Endothelial cell of umbilical vein (primary cell): ENCODE measurements around the gene DCC. TPM values are rescaled to one million over a fixed set of nuclear protein-coding genes. Genes with fewer than 3 reads are reported as not detected.

Experiments
- BruUV-seq: library from RNA; stranded (reverse); fragments of 400-500 nt; replicated peaks from 2 replicates; lab custom pipeline; 2021; lab: Mats Ljungman, UMichigan
- CTCF ChIA-PET: fragments of 300-600, 350-600 bp; sonication (Branson Sonifier 250); formaldehyde crosslinking; loops from one replicate; lab custom pipeline; 2021; ENCODE audit warnings: antibody characterized with exemption, inconsistent platforms; lab: Charles Lee
- POLR2A ChIA-PET: fragments of 300-600, 350-600 bp; sonication (Branson Sonifier 250); formaldehyde crosslinking; loops from one replicate; lab custom pipeline; 2021; ENCODE audit warnings: antibody characterized with exemption, inconsistent platforms; lab: Charles Lee
- DNase-seq: peaks from one replicate; pipeline ENCODE4 v3.0.0-alpha.2; 2011; ENCODE audit warnings: low read depth, low spot score
- FAIRE-seq: peaks from 2 replicates; lab custom pipeline; 2011; peaks lifted over from hg19 to GRCh38; lab: Jason Lieb, UNC
- H2AFZ ChIP-seq: 2 replicates; pipeline ENCODE4 v1.6.0; 2012; ENCODE audit warnings: low read depth, low read length, control low read depth, inconsistent platforms
- H3K27ac ChIP-seq: 2 replicates; pipeline ENCODE4 v1.5.1; 2011; ENCODE audit warnings: low read depth, mild to moderate bottlenecking, control low read depth, low read length, moderate library complexity; ENCODE audit not compliant: insufficient read depth
- H3K27me3 ChIP-seq, 2 experiments: 2 replicates each; pipeline versions ENCODE4 v1.6.0 to v1.6.1; 2011; ENCODE audit warnings: low read length in 2 of 2, mixed read lengths in 1 of 2; ENCODE audit not compliant: control insufficient read depth in 2 of 2, insufficient read depth in 2 of 2
- H3K36me3 ChIP-seq, 2 experiments: 2 replicates in 1 of 2; 3 replicates in 1 of 2; pipeline ENCODE4 v1.5.1; 2011; ENCODE audit warnings: low read length in 2 of 2, mild to moderate bottlenecking in 1 of 2, moderate library complexity in 1 of 2; ENCODE audit not compliant: control insufficient read depth in 2 of 2, insufficient read depth in 2 of 2; ENCODE audit errors: extremely low read depth in 1 of 2
- H3K4me1 ChIP-seq: 3 replicates; pipeline ENCODE4 v1.5.1; 2011; ENCODE audit warnings: mild to moderate bottlenecking, low read length; ENCODE audit not compliant: control insufficient read depth, insufficient read depth; ENCODE audit errors: extremely low read depth
- H3K4me2 ChIP-seq: 2 replicates; pipeline ENCODE4 v1.6.1; 2011; ENCODE audit warnings: low read length, control low read depth, mixed read lengths; ENCODE audit not compliant: insufficient read depth
- H3K4me3 ChIP-seq, 3 experiments: fragments of 200-600 bp in 1 of 3; sonication (generic), shearing (Covaris generic) in 1 of 3; replicated peaks in 1 of 3; 2 replicates each; pipeline ENCODE4 v1.5.1; 2011 to 2016; ENCODE audit warnings: control low read depth in 3 of 3, low read length in 3 of 3, mild to moderate bottlenecking in 2 of 3, inconsistent platforms in 1 of 3, low read depth in 1 of 3, moderate library complexity in 1 of 3; ENCODE audit not compliant: insufficient read depth in 1 of 3
- H3K79me2 ChIP-seq: 2 replicates; pipeline ENCODE4 v1.6.0; 2012; ENCODE audit warnings: low read length, inconsistent platforms; ENCODE audit not compliant: control insufficient read depth, insufficient read depth
- H3K9ac ChIP-seq: replicated peaks from 2 replicates; pipeline ENCODE3; 2011; ENCODE audit warnings: low read length, control low read depth; ENCODE audit not compliant: insufficient read depth; ENCODE audit errors: extremely low read depth
- H3K9me1 ChIP-seq: replicated peaks from 3 replicates; pipeline ENCODE4 v1.6.0; 2011; ENCODE audit warnings: mild to moderate bottlenecking, low read length; ENCODE audit not compliant: control insufficient read depth, insufficient read depth; ENCODE audit errors: extremely low read depth
- H3K9me3 ChIP-seq: replicated peaks from 2 replicates; pipeline ENCODE4 v1.5.1; 2012; ENCODE audit warnings: low read length, inconsistent platforms; ENCODE audit not compliant: control insufficient read depth, insufficient read depth
- H4K20me1 ChIP-seq: replicated peaks from 2 replicates; pipeline ENCODE3; 2011; ENCODE audit warnings: mild to moderate bottlenecking, low read length; ENCODE audit not compliant: control insufficient read depth, insufficient read depth; ENCODE audit errors: extremely low read depth
- EZH2 ChIP-seq: IDR thresholded peaks from 2 replicates; pipeline ENCODE4 v1.6.1; 2012; ENCODE audit warnings: borderline replicate concordance, low read depth, mild to moderate bottlenecking, moderate library complexity, low read length, inconsistent platforms; ENCODE audit not compliant: severe bottlenecking
- FOS ChIP-seq: IDR thresholded peaks from 2 replicates; pipeline ENCODE4 v1.6.1; 2011; ENCODE audit warnings: mild to moderate bottlenecking, low read length, moderate library complexity, borderline replicate concordance; ENCODE audit not compliant: insufficient read depth
- GATA2 ChIP-seq: IDR thresholded peaks from 2 replicates; pipeline ENCODE4 v1.7.0; 2011; ENCODE audit warnings: low read depth, mild to moderate bottlenecking, moderate library complexity, mixed read lengths, low read length; ENCODE audit not compliant: insufficient read length, insufficient read depth
- JUN ChIP-seq: IDR thresholded peaks from 2 replicates; pipeline ENCODE4 v1.6.1; 2011; ENCODE audit warnings: borderline replicate concordance, low read depth; ENCODE audit not compliant: insufficient read length, insufficient read depth
- MYC ChIP-seq: IDR thresholded peaks from one replicate; pipeline ENCODE4 v1.6.1; 2011; ENCODE audit warnings: mild to moderate bottlenecking, low read depth, low read length
- POLR2A ChIP-seq: IDR thresholded peaks from 2 replicates; pipeline ENCODE4 v1.6.1; 2012; ENCODE audit warnings: low read depth, mild to moderate bottlenecking, control low read depth, low read length
- POLR2AphosphoS5 ChIP-seq: IDR thresholded peaks from 2 replicates; pipeline ENCODE4 v1.6.1; 2012; ENCODE audit warnings: low read depth, mild to moderate bottlenecking, control low read depth, low read length, moderate library complexity; ENCODE audit not compliant: insufficient read depth
- dilution Hi-C: fragments of 300-500 bp; cut with MboI; formaldehyde crosslinking; loops from one replicate; pipeline ENCODE4 v1.15.0; 2019; ENCODE audit warnings: low sequenced_read_pairs; ENCODE audit not compliant: extremely low pct_ligation_motif_present
- intact Hi-C: fragments of 100-400 bp; cut with micrococcal nuclease; formaldehyde crosslinking; loops from one replicate; pipeline ENCODE4 v1.10.0; 2022
- polyA plus RNA-seq, 4 experiments: library from polyadenylated mRNA; depleted of rRNA in 3 of 4; stranded (reverse) in 3 of 4; unstranded in 1 of 4; fragments of >200 nt; gene quantifications; 2 replicates each; pipeline versions ENCODE4 v1.2.1 to v1.2.3, GENCODE V29; 2011 to 2012; ENCODE audit warnings: missing spikeins in 1 of 4
- total RNA-seq: library from RNA; stranded (reverse); gene quantifications from 2 replicates; pipeline ENCODE4 v1.2.3, GENCODE V29; 2021
- TF ChIP-seq, protein P1 (sequence below), 2 donors: IDR thresholded peaks; 1 replicate in 1 of 2; 2 replicates in 1 of 2; pipeline ENCODE4 v1.5.1; 2011; ENCODE audit warnings: low read length in 2 of 2, mild to moderate bottlenecking in 2 of 2, moderate library complexity in 2 of 2, control low read depth in 1 of 2, inconsistent platforms in 1 of 2, low read depth in 1 of 2; ENCODE audit not compliant: insufficient read depth in 1 of 2; ENCODE audit errors: extremely low read depth in 1 of 2
- TF ChIP-seq, protein P2 (sequence below): IDR thresholded peaks from 2 replicates; pipeline ENCODE4 v1.6.1; 2011; ENCODE audit not compliant: insufficient read depth, insufficient read length

Gene DCC
- total and polyA plus RNA-seq, 2 donors (not counting 3 experiments of a cell fraction or from before 2014, with no cell fraction given), result not detected

DNA sequence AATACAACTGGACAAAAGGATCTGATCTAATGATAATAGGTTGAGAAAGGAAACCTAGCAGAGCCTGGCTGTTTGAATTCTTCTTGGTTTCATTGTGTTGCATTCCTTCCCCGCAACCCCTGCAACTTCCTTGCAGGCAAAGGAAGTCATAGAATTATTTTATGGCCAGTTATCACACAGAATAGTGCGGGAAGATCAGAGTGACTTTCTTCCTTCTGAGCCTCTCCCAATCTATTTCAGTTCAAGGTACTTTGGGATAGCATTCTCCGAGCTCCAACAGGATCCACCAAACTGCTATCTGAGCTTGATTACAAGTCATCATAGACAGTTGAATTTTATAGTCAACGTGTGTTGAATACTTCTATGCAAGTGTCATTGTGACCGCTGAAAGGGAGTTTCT, 441.1 kb downstream of the DCC start:
- no TSS peak for BruUV-seq
- no peak for FAIRE-seq
- dilution Hi-C loops, result no loop called here

More for the DNA sequence above, 441.1 kb downstream of the DCC start:
- Histone ChIP-seq H4K20me1 (no peaks in the 10 kb centered on the region), H3K4me1 (no peaks in the 10 kb centered on the region), H3K4me2 (no peak overlapping the region), H3K9me3 (peaks cover 3% of the 10 kb centered on the region), H3K9me1 (no peaks in the 10 kb centered on the region), H3K27ac (no peak overlapping the region), H3K27me3 (no peaks in the 10 kb centered on the region), H2AFZ (no peak overlapping the region), H3K4me3 (no peak overlapping the region), H3K36me3 (no peaks in the 10 kb centered on the region), H3K9ac (no peak overlapping the region), H3K79me2 (no peaks in the 10 kb centered on the region)
- TF ChIP-seq, protein P1, sequence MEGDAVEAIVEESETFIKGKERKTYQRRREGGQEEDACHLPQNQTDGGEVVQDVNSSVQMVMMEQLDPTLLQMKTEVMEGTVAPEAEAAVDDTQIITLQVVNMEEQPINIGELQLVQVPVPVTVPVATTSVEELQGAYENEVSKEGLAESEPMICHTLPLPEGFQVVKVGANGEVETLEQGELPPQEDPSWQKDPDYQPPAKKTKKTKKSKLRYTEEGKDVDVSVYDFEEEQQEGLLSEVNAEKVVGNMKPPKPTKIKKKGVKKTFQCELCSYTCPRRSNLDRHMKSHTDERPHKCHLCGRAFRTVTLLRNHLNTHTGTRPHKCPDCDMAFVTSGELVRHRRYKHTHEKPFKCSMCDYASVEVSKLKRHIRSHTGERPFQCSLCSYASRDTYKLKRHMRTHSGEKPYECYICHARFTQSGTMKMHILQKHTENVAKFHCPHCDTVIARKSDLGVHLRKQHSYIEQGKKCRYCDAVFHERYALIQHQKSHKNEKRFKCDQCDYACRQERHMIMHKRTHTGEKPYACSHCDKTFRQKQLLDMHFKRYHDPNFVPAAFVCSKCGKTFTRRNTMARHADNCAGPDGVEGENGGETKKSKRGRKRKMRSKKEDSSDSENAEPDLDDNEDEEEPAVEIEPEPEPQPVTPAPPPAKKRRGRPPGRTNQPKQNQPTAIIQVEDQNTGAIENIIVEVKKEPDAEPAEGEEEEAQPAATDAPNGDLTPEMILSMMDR (IDR thresholded peaks at IDR 0.05; ENCODE audit: extremely low read depth in 1 of 2, insufficient read depth in 1 of 2, low read depth in 1 of 2, low read length in 2 of 2), result no peak
- no peak for TF ChIP-seq MYC
- TF ChIP-seq GATA2, result no peak
- TF ChIP-seq POLR2A, result no peak
- TF ChIP-seq POLR2AphosphoS5, result no peak
- no peak for TF ChIP-seq FOS
- TF ChIP-seq JUN, result no peak
- TF ChIP-seq, protein P2, sequence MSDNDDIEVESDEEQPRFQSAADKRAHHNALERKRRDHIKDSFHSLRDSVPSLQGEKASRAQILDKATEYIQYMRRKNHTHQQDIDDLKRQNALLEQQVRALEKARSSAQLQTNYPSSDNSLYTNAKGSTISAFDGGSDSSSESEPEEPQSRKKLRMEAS, result no peak
- TF ChIP-seq EZH2, result no peak
- ChIA-PET CTCF (no interaction called here), POLR2A (no interaction called here)
- intact Hi-C loops, result no loop called here
- no peak for DNase-seq
